ENCODE data around the gene U2AF1L4. TPM values are rescaled to one million over a fixed set of nuclear protein-coding genes. Genes with fewer than 3 reads are reported as not detected.

Gene U2AF1L4
- total RNA-seq, 2 experiments from 2014 or later: 35.0 to 38.1 TPM

DNA sequence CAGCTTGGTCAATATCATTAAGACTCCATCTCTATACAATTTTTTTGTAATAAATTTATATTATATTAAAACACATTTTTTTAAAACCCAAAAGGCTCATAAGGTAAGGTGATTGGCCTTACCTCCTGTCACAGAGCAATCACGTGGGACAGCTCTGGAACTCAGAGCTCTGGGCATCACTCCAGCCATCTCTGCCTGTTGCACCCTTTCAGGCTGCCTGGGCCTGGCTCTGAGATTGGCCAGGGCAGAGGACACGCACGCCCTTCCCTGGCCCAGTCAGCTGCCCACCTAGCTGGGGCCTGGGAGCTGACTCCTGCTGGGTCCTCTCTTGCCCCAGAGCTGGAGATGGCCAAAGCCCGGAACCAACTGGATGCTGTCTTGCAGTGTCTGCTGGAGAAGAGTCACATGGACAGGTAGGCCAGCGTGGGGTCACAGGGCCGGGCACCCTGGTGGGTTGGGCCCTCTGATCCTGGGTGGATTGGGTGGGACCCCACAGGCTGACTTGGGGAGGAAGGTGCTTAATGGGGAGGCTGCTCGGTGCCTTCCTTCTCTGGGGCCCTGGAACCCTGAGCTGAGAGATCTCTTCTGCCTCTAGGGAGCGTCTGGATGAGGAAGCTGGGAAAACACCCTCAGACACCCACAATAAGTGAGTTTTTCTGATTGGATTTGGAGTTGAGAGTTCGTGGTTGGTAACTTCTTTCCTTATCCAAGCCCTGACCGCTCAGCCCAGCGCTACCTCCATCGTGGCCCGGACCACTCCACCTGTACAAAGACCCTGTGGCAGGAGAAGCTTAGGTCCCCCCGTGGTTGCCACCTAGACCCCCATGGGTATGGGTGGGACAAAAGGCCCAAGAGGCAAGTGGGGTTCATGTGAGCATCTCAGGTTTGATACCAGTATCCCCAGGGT, 6.9 kb upstream of the U2AF1L4 start:
- ChIA-PET CTCF (interaction anchor here (1.3 to 1.5 kb wide), 2 partner anchors 9 to 12 kb away, joined by 3 to 5 read pairs; partner anchors contain the start of gene IGFLR1), POLR2A (no interaction called here)
- Mint-ChIP-seq H3K36me3 (ENCODE audit: low read depth) (peaks cover 19% of the 10 kb centered on the region), H3K4me3 (no peak overlapping the region), H3K4me1 (peaks cover 41% of the 10 kb centered on the region), H3K9me3 (no peaks in the 10 kb centered on the region), H3K27ac (no peak overlapping the region), H3K27me3 (no peaks in the 10 kb centered on the region)
- no peak for DNase-seq

DNA sequence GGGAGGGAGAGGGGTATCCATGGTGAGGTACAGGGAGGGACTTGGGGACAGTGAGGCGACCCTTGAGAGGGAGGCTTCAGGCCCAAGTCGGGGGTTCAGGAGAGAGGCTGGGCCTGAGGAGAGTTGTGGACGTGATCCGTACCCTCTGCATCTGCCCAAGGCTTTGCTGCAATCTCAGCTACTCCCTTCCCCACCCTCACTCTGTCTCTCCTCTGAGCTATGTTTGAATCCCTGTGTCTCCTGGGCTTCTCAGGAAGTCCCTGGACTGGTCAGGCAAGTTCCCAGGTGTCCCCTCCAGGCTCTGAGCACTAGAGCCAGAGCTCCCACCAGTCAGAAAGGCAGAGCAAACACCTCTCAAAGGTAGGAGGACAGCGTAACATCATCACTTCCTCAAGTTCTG, 4.9 kb upstream of the U2AF1L4 start:
- H3K27me3 Mint-ChIP-seq: no peaks in the 10 kb centered on the region
- H3K9me3 Mint-ChIP-seq: no peaks in the 10 kb centered on the region
- H3K4me3 Mint-ChIP-seq: peak overlapping the region; percentile 48
- H3K36me3 Mint-ChIP-seq (ENCODE audit: low read depth): peaks cover 17% of the 10 kb centered on the region
- H3K4me1 Mint-ChIP-seq: peaks cover 44% of the 10 kb centered on the region
- CTCF ChIA-PET: interaction anchor here (0.9 to 1.2 kb wide), 4 partner anchors 10 to 181 kb away, joined by 3 read pairs; no protein-coding TSS in a partner anchor
- peak overlapping the region; percentile 41 for H3K27ac Mint-ChIP-seq
- DNase-seq: no peak
- POLR2A ChIA-PET: no interaction called here

DNA sequence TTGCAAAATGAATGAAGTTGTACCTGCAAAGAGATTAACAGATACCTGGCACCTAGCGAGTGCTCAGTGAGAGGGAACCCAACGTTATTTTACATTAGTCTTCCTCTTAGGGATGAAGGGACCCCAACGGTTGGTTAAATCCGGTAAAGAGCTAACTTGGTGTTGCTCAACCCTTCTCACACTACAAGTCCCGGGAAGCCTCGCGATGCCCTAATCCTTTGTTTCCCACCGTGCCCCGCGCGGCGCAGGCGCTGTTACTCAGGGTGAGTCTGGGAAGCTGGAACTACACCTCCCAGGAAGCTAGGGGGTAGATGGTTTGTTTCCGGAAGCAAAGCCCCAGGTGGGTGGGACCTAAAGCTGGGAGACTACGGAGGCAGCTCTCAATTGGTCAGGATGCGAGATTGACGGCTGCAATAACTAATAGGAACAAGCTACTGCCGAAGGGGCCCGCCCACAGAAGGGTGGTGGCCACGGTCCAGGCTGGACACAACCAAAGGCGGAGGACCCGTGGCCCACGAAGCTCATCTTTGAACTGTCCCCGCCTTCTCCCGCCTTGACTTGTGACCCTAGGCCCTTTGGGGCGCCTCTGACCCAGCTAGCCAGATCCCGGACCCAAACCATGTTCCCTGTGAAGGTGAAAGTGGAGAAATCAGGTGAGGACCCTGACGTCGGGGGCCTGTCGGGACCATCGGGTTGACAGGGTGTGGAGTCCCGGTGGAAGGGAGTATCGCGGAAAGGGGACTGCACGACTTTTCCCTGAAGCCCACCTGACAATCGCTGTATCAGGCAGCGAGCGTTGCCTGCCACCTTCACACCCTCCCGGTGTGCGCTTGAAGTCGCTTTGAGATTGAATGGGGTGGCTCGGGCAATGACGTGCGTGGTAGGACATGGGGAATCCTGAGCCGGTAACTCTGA, 3.1 kb upstream of the U2AF1L4 start, which contains the start of gene LIN37:
Gene LIN37 (plus strand): TSS at position 471 of the 915 bp plus-strand sequence. CDS start 149 bp downstream, at position 620.
- DNase-seq: peak; percentile 100
- H3K4me1 Mint-ChIP-seq: peaks cover 49% of the 10 kb centered on the region
- peak within 1 kb of the TSS; percentile 99 for H3K4me3 Mint-ChIP-seq
- peaks cover 16% of the 10 kb centered on the region for H3K36me3 Mint-ChIP-seq (ENCODE audit: low read depth)
- CTCF ChIA-PET: interaction anchor here (0.8 to 1.6 kb wide), 11 partner anchors 9 to 199 kb away, joined by 3 to 7 read pairs (median 4); no protein-coding TSS in a partner anchor
- peak within 1 kb of the TSS; percentile 96 for H3K27ac Mint-ChIP-seq
- POLR2A ChIA-PET: interaction anchor here (0.6 to 0.7 kb wide), 2 partner anchors 10 to 33 kb away, joined by 3 read pairs; no protein-coding TSS in a partner anchor
- H3K27me3 Mint-ChIP-seq: no peaks in the 10 kb centered on the region
- no peaks in the 10 kb centered on the region for H3K9me3 Mint-ChIP-seq

DNA sequence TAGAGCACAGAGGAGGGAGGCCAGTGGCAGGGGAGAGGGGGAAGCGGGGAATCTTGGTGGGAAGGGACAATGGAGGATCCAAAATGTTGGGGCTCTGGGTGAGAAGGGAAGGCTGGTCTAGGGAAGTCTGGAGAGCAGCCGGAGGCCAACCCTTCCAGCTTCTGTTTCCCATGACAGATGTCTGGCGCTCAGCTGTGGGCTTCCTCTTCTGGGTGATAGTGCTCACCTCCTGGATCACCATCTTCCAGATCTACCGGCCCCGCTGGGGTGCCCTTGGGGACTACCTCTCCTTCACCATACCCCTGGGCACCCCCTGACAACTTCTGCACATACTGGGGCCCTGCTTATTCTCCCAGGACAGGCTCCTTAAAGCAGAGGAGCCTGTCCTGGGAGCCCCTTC, 1.3 kb upstream of the U2AF1L4 start:
- peak overlapping the region; percentile 99 for H3K27ac Mint-ChIP-seq
- peaks cover 21% of the 10 kb centered on the region for H3K36me3 Mint-ChIP-seq (ENCODE audit: low read depth)
- H3K4me1 Mint-ChIP-seq: peaks cover 63% of the 10 kb centered on the region
- ChIA-PET POLR2A (no interaction called here), CTCF (no interaction called here)
- no peak for DNase-seq
- H3K9me3 Mint-ChIP-seq: no peaks in the 10 kb centered on the region
- H3K4me3 Mint-ChIP-seq: peak overlapping the region; percentile 95
- no peaks in the 10 kb centered on the region for H3K27me3 Mint-ChIP-seq

DNA sequence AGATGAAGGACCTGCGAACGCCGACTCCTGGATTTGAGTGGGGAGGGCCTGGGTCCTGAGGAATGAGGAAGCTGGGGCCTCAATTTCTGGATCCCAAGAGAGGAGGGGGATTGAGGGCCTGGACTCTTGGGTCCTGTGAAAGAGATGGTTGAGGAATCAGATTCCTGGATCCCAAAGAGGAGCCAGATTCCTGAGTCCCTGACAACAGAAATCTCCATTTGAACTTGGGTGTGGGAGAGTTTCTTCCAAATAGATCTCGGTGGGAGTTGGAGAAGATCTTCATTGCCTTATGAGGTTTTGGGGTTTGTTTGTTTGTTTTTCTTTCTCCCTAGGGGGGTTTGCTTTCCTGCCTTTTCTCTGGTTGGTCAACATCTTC, 857 bp upstream of the U2AF1L4 start:
- CTCF ChIA-PET: no interaction called here
- Mint-ChIP-seq H3K4me3 (peak overlapping the region; percentile 95), H3K36me3 (ENCODE audit: low read depth) (peaks cover 21% of the 10 kb centered on the region), H3K27ac (peak overlapping the region; percentile 99), H3K9me3 (no peaks in the 10 kb centered on the region), H3K27me3 (no peaks in the 10 kb centered on the region), H3K4me1 (peaks cover 63% of the 10 kb centered on the region)
- POLR2A ChIA-PET: no interaction called here
- no peak for DNase-seq

DNA sequence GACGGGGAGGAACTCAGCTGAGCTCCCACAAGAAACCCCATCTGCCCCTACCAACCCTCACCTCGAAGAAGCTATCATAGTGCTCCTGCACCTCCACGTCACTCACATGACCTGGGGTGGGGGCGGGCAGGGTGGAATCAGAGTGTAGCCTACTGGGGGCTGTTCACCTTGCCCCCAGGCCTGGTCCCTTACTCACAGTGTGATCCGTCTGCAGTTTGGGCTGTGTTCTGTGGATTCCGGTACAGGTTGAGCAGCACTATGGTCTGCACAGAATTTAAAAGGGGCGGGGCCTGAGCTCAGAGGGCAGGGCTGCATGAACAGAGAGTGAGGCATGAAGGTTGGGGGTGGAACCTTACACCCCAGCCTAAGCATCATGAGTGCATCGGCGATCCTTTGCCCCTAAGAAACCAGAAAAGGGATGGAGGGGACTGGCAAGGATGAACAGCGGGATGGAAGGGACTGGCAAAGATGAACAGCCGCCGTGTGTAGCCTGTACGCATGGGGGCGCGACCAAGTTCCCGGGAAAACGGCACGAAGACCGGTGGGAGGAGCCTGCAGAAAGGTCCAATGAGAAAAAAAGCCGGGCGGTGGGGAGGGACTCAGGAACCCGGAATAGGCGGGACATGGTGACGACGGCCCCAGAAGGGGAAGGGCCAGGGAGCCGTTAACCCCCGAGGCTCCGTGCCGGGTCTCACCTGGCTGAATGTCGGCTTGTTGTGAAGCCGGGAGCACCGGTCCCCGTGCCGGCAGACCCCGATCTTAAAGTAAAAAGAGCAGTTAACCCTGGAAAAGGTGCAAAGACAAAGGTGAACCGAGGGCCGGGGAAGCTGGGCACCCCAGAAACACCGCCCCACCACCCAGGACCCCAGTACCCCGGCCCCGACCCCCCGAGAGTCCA, 539 bp downstream of the U2AF1L4 start:
- peaks cover 60% of the 10 kb centered on the region for H3K4me1 Mint-ChIP-seq
- peaks cover 21% of the 10 kb centered on the region for H3K36me3 Mint-ChIP-seq (ENCODE audit: low read depth)
- DNase-seq: peak; percentile 96
- H3K9me3 Mint-ChIP-seq: no peaks in the 10 kb centered on the region
- H3K4me3 Mint-ChIP-seq: peak overlapping the region; percentile 95
- CTCF ChIA-PET: interaction anchor here (0.9 to 1.7 kb wide), 6 partner anchors 7 to 52 kb away, joined by 3 to 6 read pairs (median 4); no protein-coding TSS in a partner anchor
- no peaks in the 10 kb centered on the region for H3K27me3 Mint-ChIP-seq
- POLR2A ChIA-PET: interaction anchor here (0.6 to 1.0 kb wide), 2 partner anchors 48 to 192 kb away, joined by 5 read pairs; no protein-coding TSS in a partner anchor
- peak overlapping the region; percentile 99 for H3K27ac Mint-ChIP-seq

DNA sequence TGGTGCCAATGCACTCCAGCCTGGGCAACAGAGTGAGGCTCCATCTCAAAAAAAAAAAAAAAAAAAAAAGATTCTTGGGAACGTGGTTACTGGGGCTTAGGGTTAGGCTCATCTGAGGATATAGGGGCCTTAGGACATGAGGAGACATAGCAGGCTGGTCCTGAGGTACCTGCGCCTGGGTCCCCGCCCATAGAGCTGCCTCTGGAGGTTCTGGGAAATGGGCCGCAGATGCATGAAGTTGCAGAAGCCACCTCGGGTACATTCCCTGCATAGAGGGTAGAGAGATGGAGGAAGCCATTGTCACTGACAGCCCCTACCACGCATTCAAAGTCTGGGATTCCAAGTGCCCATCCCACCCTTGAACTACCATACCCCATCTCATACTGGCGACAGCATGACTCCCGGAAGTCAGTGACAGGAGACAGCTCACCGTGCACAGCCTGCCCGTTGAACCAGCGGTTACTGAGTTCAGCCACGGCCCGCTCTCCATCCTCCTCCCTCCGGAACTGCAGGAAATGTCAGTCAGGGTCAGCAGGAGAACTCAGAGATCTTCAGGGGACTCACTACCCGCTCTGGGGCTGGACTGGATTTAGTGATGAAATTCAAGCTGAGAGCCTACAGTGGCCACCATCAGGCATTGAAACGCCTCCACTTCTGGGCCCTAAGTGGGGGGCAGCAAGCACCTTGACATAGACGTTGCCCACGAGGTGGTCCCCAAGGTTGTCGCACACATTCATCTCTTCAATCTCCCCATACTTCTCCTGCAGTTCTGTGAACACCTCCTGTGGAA, 1.4 kb downstream of the U2AF1L4 start:
- H3K36me3 Mint-ChIP-seq (ENCODE audit: low read depth): peaks cover 22% of the 10 kb centered on the region
- peaks cover 61% of the 10 kb centered on the region for H3K4me1 Mint-ChIP-seq
- no peaks in the 10 kb centered on the region for H3K27me3 Mint-ChIP-seq
- ChIA-PET POLR2A (interaction anchor here (1.0 kb wide), 1 partner anchor 47 kb away, joined by 5 read pairs; no protein-coding TSS in a partner anchor), CTCF (interaction anchor here (0.7 to 1.7 kb wide), 5 partner anchors 8 to 51 kb away, joined by 3 to 6 read pairs (median 4); no protein-coding TSS in a partner anchor)
- no peaks in the 10 kb centered on the region for H3K9me3 Mint-ChIP-seq
- DNase-seq: no peak
- peak overlapping the region; percentile 95 for H3K4me3 Mint-ChIP-seq
- H3K27ac Mint-ChIP-seq: peak overlapping the region; percentile 99

DNA sequence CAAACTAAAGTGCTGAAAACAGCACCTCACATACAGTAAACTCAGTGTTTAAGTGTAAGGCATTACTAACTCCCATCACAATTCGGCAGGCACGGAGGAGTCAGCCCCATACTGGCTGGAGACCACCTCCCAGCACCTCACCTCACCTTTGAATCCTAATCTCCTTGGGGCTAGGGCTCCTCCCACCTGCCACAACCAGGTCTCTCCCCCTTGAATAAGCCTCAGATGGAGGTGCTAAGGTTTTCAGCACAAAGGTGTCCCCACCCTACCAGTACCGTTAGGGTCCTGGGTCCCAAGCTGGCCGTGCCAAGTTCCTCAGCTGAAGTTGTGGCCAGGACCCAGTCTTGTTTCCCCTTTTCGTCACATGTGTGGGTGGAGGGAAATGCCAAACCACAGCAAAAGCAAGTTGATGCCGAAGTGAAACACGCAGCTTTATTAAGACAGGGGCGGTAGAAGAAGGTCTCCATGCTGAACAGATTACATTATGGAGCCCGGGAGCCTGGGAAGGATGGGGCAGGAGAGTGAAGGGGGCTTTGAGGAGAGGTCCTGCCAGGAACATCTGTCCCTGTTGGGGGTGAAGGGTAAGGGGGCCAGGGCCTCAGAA, 3.0 kb downstream of the U2AF1L4 start, which contains the start of gene IGFLR1:
Gene IGFLR1 (minus strand): TSS at position 332 of the 604 bp plus-strand sequence. CDS start 1,272 bp downstream, outside the sequence.
- Mint-ChIP-seq H3K9me3 (no peaks in the 10 kb centered on the region), H3K27me3 (no peaks in the 10 kb centered on the region), H3K4me1 (peaks cover 54% of the 10 kb centered on the region)

DNA sequence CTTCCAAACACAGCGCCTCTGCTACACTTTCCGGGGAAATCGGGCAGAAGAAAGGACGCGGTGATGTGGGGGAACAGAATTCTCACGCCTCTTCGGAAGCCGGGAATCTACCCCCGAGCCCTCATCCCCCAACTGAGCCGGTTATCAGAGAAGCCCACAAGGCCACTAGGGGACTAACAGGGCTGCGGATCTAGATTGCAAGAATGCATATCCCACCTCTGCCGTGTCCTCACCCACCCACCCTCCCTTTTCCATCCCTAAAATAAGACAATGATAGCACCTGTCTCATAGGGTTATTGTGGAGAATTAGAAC, 4.1 kb downstream of the U2AF1L4 start:
- DNase-seq: no peak
- Mint-ChIP-seq H3K36me3 (ENCODE audit: low read depth) (peaks cover 32% of the 10 kb centered on the region), H3K4me1 (peaks cover 55% of the 10 kb centered on the region), H3K27me3 (no peaks in the 10 kb centered on the region), H3K4me3 (peak overlapping the region; percentile 88), H3K27ac (peak overlapping the region; percentile 92), H3K9me3 (no peaks in the 10 kb centered on the region)
- ChIA-PET POLR2A (no interaction called here), CTCF (interaction anchor here (0.7 to 2.3 kb wide), 7 partner anchors 9 to 190 kb away, joined by 3 to 11 read pairs (median 4); partner anchors contain the start of gene ZBTB32)

More for the DNA sequence above, 3.0 kb downstream of the U2AF1L4 start, which contains the start of gene IGFLR1:
- peaks cover 29% of the 10 kb centered on the region for H3K36me3 Mint-ChIP-seq (ENCODE audit: low read depth)
- peak; percentile 80 for DNase-seq
- ChIA-PET CTCF (interaction anchor here (0.6 to 1.7 kb wide), 5 partner anchors 10 to 336 kb away, joined by 3 to 5 read pairs (median 5); no protein-coding TSS in a partner anchor), POLR2A (no interaction called here)
- H3K4me3 Mint-ChIP-seq: peak within 1 kb of the TSS; percentile 81
- peak within 1 kb of the TSS; percentile 99 for H3K27ac Mint-ChIP-seq

DNA sequence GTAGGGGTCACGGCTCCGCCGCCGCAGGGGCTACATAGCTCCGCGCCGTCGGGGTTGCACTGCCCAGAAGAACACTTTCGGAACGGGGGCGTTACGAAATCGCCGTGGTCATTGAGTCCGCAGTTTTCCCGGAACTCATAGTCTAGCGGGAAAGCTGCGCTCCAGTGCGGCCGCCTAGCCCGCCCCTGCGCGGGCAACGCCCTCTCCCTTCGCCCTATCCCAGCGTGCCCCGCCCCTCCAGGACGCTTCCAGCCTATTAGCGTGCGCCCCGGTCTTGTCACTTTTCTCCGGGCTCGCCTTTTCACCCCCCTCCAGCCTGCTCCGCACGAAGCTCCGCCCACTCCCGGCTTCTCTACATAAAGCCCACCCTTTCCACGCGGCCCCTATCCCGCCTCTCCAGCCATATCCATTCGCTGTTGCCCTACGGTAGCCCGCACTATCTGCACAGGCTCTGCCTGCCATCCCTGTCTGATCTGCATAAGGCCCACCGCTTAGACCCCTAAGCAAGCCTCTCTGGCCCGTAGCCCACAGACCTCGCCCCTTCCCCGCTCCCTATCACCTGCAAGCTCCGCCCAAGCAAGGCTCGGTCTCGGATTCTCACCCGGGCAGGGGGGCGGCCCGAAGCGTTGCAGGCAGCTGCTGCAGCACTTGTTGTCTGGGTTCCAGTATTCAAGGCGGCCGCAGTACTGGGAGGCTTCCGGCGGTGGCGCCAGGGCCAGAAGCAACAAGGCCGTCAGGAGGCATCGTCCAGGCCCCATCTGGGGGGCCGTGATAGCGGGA, 4.6 kb downstream of the U2AF1L4 start:
- H3K4me3 Mint-ChIP-seq: peak overlapping the region; percentile 88
- ChIA-PET POLR2A (no interaction called here), CTCF (interaction anchor here (0.6 to 2.3 kb wide), 15 partner anchors 8 to 591 kb away, joined by 3 to 11 read pairs (median 4); partner anchors contain the start of genes LIN37 and ZBTB32)
- no peaks in the 10 kb centered on the region for H3K9me3 Mint-ChIP-seq
- H3K27me3 Mint-ChIP-seq: no peaks in the 10 kb centered on the region
- peak; percentile 97 for DNase-seq
- H3K4me1 Mint-ChIP-seq: peaks cover 50% of the 10 kb centered on the region
- H3K36me3 Mint-ChIP-seq (ENCODE audit: low read depth): peaks cover 32% of the 10 kb centered on the region
- peak overlapping the region; percentile 92 for H3K27ac Mint-ChIP-seq

All from activated CD4-positive, alpha-beta T cell treated with anti-CD3 and anti-CD28 coated beads, Interleukin-2, amount 10 ng/mL, durations not matched to agents 7 days and 5 days (primary cell).